Left lobe of liver (tissue), 2 donors: ENCODE measurements around the gene SSR2. TPM values are rescaled to one million over a fixed set of nuclear protein-coding genes. Genes with fewer than 3 reads are reported as not detected.
"Not testable (repeated sequence)": the region's sequence is repeated elsewhere in the genome, so short reads cannot be mapped to it uniquely, and the experiment has no call there.

ENCODE experiments used
- ATAC-seq: fragments of 200-7000 bp; cut with Tn5 transposase; one replicate; pipeline ENCODE4 v1.9.1; 2020; ENCODE audit warnings: mild to moderate bottlenecking, moderate library complexity
- DNase-seq: peaks from one replicate; pipeline ENCODE4 v3.0.0-alpha.2; 2020; ENCODE audit warnings: low spot score
- total RNA-seq: library from RNA; stranded (reverse); gene quantifications from one replicate; pipeline ENCODE4 v1.2.1, GENCODE V29; 2021
- donor health status: DM: no; HTN: no; CAD: no; lungs with moderate emphysema.
- donor health status: DM: no; HTN: yes; CAD: no.

The SSR2 gene
- total RNA-seq, 1 donor from 2014 or later: 95.6 TPM

DNA sequence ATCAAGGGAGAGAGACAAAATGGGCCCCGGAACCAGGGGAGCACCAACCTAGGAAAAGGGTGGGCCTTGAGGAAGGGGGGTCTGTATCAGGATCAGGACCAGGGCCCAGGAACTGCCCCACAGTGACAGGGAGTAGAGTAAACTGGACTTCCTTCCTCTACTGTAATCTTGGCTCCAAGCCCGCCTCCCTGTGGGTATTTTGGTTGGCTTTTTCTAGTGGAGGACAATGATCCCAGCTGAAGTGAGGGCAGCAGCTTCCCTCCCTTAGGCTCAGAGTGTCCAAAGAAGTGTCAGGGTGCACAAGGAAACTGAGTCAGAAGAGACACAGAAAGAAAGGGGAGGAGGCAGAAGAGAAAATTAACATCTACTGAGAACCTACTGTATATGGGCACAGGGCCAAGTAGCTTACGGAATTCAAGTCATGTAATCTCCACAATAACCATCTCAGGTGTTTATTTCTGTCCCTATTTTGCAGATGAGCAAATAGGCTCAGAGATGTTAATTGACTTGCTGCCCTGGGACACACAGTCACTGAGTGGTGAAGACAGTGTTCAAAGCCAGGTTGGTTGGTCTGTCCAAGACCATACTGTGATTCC lies 28.0 kb upstream of the SSR2 start:
- ATAC-seq (no peak), DNase-seq (no peak)

GRCh38 chr1:156045076-156045475 lies 24.3 kb upstream of the SSR2 start:
- ATAC-seq: no peak

GRCh38 chr1:156042828-156043227 lies 22.1 kb upstream of the SSR2 start:
- no peak for DNase-seq
- ATAC-seq: no peak

More at GRCh38 chr1:156045076-156045475, 24.3 kb upstream of the SSR2 start:
- DNase-seq: no peak

DNA sequence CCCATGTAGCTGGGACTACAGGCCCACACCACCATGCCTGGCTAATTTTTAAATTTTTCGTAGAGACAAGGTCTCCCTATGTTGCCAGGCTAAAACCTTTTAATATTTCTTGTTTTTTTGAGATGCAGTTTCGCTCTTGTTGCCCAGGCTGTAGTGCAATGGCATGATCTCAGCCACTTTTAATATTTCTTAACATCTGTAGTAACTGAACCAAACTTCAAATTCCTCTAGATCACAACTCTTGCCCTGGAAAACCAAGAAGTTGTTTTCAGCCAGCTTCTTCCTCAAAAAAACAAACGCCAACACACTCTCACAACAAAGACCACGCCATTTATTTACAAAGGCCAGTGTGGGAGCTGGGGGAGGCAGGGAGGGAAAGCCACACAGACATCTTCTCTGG lies 14.2 kb upstream of the SSR2 start:
- DNase-seq, ATAC-seq: not testable (repeated sequence)

DNA sequence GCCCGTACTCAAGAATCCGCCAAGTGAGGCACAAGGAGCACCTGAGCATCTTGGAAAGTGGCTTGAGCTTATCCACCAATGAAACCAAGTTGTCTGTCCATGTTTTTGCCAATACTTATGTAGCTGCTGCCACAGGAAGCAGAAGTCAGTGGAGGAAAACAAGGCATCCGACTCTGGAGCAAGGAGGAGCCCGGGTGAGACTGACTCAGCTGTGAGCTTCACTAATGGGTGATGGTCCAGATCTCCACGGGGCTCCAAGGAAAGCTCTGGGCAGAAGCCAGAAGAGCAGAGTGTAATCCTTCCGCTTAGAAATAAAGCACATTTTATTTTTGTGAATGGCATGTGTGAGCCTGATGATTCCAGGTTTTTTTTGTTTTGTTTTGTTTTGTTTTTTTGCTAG lies 12.3 kb upstream of the SSR2 start:
- peak; percentile 26 for ATAC-seq
- no peak for DNase-seq

- DNase-seq: no peak
- ATAC-seq: no peak
Observed at GRCh38 chr1:156026588-156026987, 5.8 kb upstream of the SSR2 start.

GRCh38 chr1:156025876-156026275 lies 5.1 kb upstream of the SSR2 start:
- ATAC-seq: peak; percentile 69
- DNase-seq: no peak

- DNase-seq: no peak
- peak; percentile 24 for ATAC-seq
Observed at GRCh38 chr1:156024801-156025200, 4.0 kb upstream of the SSR2 start.

GRCh38 chr1:156021954-156022353 lies 1.2 kb upstream of the SSR2 start:
- DNase-seq: no peak
- ATAC-seq: no peak

- no peak for ATAC-seq
- DNase-seq: no peak
Observed at GRCh38 chr1:156021093-156021428, 310 bp upstream of the SSR2 start.

- DNase-seq (no peak), ATAC-seq (peak; percentile 4)
Observed at GRCh38 chr1:156019946-156020292, 832 bp downstream of the SSR2 start.

GRCh38 chr1:156014829-156015228 lies 5.9 kb downstream of the SSR2 start:
- DNase-seq: no peak
- ATAC-seq: no peak

DNA sequence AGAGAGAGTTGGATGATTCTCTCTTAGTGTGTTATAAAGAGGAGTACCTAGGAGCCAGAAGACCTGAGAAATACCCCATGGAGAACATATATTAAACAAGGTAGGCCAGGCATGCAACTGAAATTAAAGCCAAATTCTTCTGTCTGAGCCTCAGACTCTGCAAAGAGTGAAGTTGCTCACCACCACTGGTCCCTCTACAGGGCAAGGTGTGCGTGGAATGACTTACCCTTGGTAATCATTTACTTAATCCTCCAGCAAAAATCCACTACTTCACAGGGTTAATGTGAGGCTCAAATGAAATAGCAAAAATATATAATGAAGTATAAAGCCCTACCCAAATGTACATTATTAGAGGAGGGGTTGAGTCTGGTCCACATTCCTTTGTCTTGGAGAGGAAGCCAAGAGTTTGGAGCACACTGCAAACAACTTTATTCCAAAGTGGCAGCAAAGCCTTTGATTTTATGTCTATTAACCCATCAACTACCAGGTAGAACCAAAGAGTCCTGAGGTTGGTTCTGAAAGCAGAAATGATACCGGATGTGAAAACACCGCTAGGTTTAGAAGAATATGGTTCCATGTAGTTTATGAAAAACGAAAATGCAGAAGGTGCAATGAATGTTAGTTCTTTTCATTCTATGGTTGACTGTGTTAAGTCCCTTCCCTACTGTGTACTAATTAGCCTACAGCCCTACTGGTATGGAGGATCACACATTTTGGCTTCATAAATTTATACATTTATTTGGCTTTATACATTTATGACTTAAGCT lies 8.5 kb downstream of the SSR2 start:
- DNase-seq (no peak), ATAC-seq (no peak)

- ATAC-seq (no peak), DNase-seq (no peak)
Observed at GRCh38 chr1:156009404-156009803, 11.3 kb downstream of the SSR2 start.

DNA sequence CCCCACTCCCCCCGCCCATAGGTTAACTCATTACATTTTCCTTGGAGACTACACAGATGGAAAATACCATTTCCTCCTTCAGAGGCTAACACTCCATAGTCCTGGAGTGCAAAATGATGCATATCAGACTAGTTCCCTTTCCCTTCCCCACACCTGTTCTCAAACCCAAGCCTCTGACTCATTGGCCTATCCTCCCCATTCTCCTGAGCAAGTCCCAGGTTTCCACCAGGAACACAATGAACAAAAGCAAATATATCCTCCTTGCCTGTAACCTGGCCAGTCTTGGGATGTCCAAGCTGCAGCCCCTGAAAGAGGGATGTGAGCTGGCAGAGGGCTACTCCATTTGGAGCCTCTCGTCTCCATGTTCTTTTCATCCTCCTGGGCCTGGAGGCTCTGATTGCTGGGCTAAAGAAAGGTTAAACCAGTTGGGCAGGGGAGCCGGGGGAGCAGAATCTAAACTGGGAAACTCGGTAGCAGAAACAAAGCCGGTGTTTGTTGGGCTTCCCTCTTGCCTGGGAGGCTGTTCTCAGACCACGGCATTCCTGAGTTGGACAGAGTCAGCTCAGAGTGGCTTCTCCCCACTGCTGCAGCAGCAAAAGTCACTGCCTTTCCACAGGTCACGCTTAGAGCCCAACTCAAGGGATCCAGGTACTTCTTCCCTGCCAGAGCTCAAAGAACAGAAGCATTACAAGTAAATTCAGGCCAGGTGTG lies 13.9 kb downstream of the SSR2 start:
- no peak for ATAC-seq
- DNase-seq: no peak

DNA sequence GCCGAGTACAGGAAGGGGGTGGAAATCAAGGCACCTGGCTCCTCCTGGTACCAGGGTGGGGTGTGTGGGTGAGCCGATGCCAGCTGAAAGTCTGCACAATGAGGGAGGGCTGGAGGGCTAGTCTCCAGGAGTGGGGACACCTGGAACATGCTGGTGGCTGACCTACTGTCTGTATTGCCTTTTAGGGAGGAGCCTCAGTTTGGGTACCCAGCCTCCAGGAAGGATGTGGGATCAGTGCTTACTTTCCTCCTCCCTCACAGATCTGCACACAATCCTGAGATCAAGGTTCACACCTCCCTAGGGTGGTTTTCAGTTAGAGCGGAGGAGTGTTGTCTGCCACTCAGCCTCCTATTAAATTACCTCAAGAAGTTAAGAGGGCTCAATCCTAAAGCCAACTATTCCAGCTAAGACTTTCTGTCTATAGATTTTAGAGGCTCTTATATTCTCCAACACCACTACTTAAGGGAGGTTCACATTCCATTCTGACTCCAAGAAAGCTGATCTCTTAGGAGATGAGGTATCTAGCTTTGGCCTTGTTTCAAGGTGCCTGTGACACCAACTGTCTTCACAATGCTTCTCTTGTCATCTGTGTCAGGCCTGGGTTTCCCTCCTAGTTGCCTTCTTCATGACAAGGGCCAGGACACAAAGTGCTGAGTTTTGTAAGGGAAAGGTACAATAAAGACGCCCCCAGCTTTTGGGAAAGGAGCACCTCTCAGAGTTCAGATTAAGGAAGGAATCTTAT lies 15.7 kb downstream of the SSR2 start:
- ATAC-seq: no peak

DNA sequence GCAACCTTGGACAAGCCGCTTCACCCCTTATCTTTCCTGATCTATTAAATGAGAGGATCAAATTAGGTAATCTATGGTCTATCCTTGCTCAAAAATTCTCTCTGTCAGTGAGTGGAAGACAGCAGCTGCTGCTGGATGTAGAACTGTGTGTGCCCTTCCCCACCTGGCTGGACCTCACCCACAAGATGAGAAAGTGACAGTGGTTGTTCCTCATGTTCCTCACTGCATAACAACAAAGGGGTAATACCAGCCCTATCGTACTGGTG lies 16.9 kb downstream of the SSR2 start:
- no peak for DNase-seq

More for the DNA sequence above, 15.7 kb downstream of the SSR2 start:
- DNase-seq: no peak

GRCh38 chr1:156002188-156002911 lies 18.4 kb downstream of the SSR2 start:
- ATAC-seq (no peak), DNase-seq (no peak)

More for the DNA sequence above, 16.9 kb downstream of the SSR2 start:
- ATAC-seq: no peak

- ATAC-seq: peak; percentile 85
Observed at GRCh38 chr1:156001662-156002171, 19.0 kb downstream of the SSR2 start.

GRCh38 chr1:156001021-156001661 lies 19.6 kb downstream of the SSR2 start:
- ATAC-seq (peak; percentile 78), DNase-seq (no peak)

More at GRCh38 chr1:156001662-156002171, 19.0 kb downstream of the SSR2 start:
- no peak for DNase-seq
